GM23338 (cell line): Measurements from ENCODE around the gene C3AR1. TPM values are rescaled to one million over a fixed set of nuclear protein-coding genes. Genes with fewer than 3 reads are reported as not detected.
A peak's percentile ranks its signal among the peaks of the same experiment; 100 is the strongest.

Experiments used
- ATAC-seq: fragments of 200-7000 bp; cut with Tn5 transposase; 3 replicates; pipeline ENCODE4 v1.9.1; 2020
- DNase-seq: peaks from one replicate; pipeline ENCODE4 v3.0.0-alpha.2; 2015; ENCODE audit warnings: low spot score
- H2AFZ ChIP-seq: fragments of 200-600 bp; sonication (generic); 2 replicates; pipeline ENCODE4 v1.8.0; 2016; ENCODE audit warnings: antibody characterized with exemption, mild to moderate bottlenecking, moderate library complexity
- H3F3A ChIP-seq: fragments of 200-600 bp; sonication (generic); replicated peaks from 2 replicates; pipeline ENCODE4 v1.8.0; 2017; ENCODE audit warnings: antibody characterized with exemption, mixed run types, low read depth
- H3K27ac ChIP-seq: fragments of 200-600 bp; sonication (generic); 2 replicates; pipeline ENCODE4 v1.6.1; 2016; ENCODE audit warnings: low read depth
- H3K27me3 ChIP-seq: fragments of 200-600 bp; sonication (generic); 2 replicates; pipeline ENCODE4 v1.8.0; 2016; ENCODE audit warnings: mild to moderate bottlenecking, mixed run types, moderate library complexity; ENCODE audit not compliant: insufficient read depth
- H3K36me3 ChIP-seq: fragments of 200-600 bp; sonication (generic); 2 replicates; pipeline ENCODE4 v1.8.0; 2016; ENCODE audit warnings: mild to moderate bottlenecking; ENCODE audit not compliant: insufficient read depth
- H3K4me1 ChIP-seq: fragments of 200-600 bp; sonication (generic); 2 replicates; pipeline ENCODE4 v1.8.0; 2016; ENCODE audit warnings: mild to moderate bottlenecking, moderate library complexity; ENCODE audit not compliant: insufficient read depth
- H3K4me2 ChIP-seq: fragments of 200-600 bp; sonication (generic); 2 replicates; pipeline ENCODE4 v1.7.1; 2017; ENCODE audit warnings: mixed run types
- H3K4me3 ChIP-seq: fragments of 200-600 bp; sonication (generic); 2 replicates; pipeline ENCODE4 v1.6.1; 2016; ENCODE audit warnings: mixed run types
- H3K79me2 ChIP-seq: fragments of 200-600 bp; sonication (generic); replicated peaks from 2 replicates; pipeline ENCODE4 v1.8.0; 2017; ENCODE audit warnings: mild to moderate bottlenecking; ENCODE audit not compliant: insufficient read depth
- H3K9me2 ChIP-seq: fragments of 200-600 bp; sonication (generic); 2 replicates; pipeline ENCODE4 v1.8.0; 2017; ENCODE audit not compliant: insufficient read depth
- H4K20me1 ChIP-seq: fragments of 200-600 bp; sonication (generic); replicated peaks from 2 replicates; pipeline ENCODE4 v1.8.0; 2017; ENCODE audit warnings: mild to moderate bottlenecking; ENCODE audit not compliant: insufficient read depth
- H3K27ac Mint-ChIP-seq: 2 replicates; pipeline ENCODE4 v1.8.0; 2020; ENCODE audit warnings: inconsistent platforms, mild to moderate bottlenecking, moderate library complexity, mixed read lengths
- H3K27me3 Mint-ChIP-seq: 3 replicates; pipeline ENCODE4 v1.8.0; 2022; ENCODE audit warnings: low read depth, mild to moderate bottlenecking, moderate library complexity, mixed read lengths, inconsistent platforms; ENCODE audit not compliant: insufficient read depth, poor library complexity
- H3K36me3 Mint-ChIP-seq: 3 replicates; pipeline ENCODE4 v1.8.0; 2021; ENCODE audit warnings: low read depth, mild to moderate bottlenecking, inconsistent platforms, moderate library complexity, mixed read lengths
- H3K4me1 Mint-ChIP-seq: 3 replicates; pipeline ENCODE4 v1.8.0; 2020; ENCODE audit warnings: mild to moderate bottlenecking, inconsistent platforms, mixed read lengths
- H3K4me3 Mint-ChIP-seq: 3 replicates; pipeline ENCODE4 v1.8.0; 2021; ENCODE audit warnings: moderate library complexity, mild to moderate bottlenecking, inconsistent platforms, mixed read lengths
- H3K9me3 Mint-ChIP-seq: 3 replicates; pipeline ENCODE4 v1.8.0; 2020; ENCODE audit warnings: moderate library complexity, mild to moderate bottlenecking, inconsistent platforms, mixed read lengths
- CREB1 ChIP-seq: fragments of 250-450 bp; sonication (Bioruptor Pico); IDR thresholded peaks from 2 replicates; pipeline ENCODE4 v1.5.0; 2020; ENCODE audit warnings: low read depth, mild to moderate bottlenecking, moderate library complexity
- EZH2 ChIP-seq: fragments of 200-600 bp; sonication (generic); IDR thresholded peaks from one replicate; pipeline ENCODE4 v1.8.0; 2017; ENCODE audit warnings: antibody characterized with exemption, mild to moderate bottlenecking, low read depth; ENCODE audit not compliant: unreplicated experiment
- EZH2phosphoT487 ChIP-seq: fragments of 200-600 bp; sonication (generic); IDR thresholded peaks from one replicate; pipeline ENCODE4 v1.8.1; 2018; ENCODE audit warnings: antibody characterized with exemption; ENCODE audit not compliant: unreplicated experiment
- JUNB ChIP-seq: IDR thresholded peaks from one replicate; pipeline ENCODE4 v1.6.1; 2016; ENCODE audit warnings: antibody characterized with exemption; ENCODE audit not compliant: unreplicated experiment
- NANOG ChIP-seq: IDR thresholded peaks from 2 replicates; pipeline ENCODE4 v1.6.1; 2016; ENCODE audit warnings: antibody characterized with exemption, borderline replicate concordance
- STAT1 ChIP-seq: IDR thresholded peaks from one replicate; pipeline ENCODE4 v1.6.1; 2016; ENCODE audit warnings: antibody characterized with exemption; ENCODE audit not compliant: unreplicated experiment
- ZNF114 ChIP-seq: fragments of 250-450 bp; sonication (Bioruptor Pico); IDR thresholded peaks from 2 replicates; pipeline ENCODE4 v1.5.0; 2020; ENCODE audit warnings: mild to moderate bottlenecking, moderate library complexity
- ZNF331 ChIP-seq: fragments of 250-450 bp; sonication (Bioruptor Pico); IDR thresholded peaks from 2 replicates; pipeline ENCODE4 v1.5.0; 2020; ENCODE audit warnings: low read depth, mild to moderate bottlenecking, moderate library complexity
- ZNF462 ChIP-seq: fragments of 250-450 bp; sonication (Bioruptor Pico); IDR thresholded peaks from 2 replicates; pipeline ENCODE4 v1.5.0; 2020; ENCODE audit warnings: mild to moderate bottlenecking, moderate library complexity
- polyA plus RNA-seq: library from polyadenylated mRNA; unstranded; fragments of >200 nt; fragmentation: Nextera tagmentation; extraction: Ambion mirVana; gene quantifications from 2 replicates; pipeline ENCODE4 v1.2.1, GENCODE V29; 2016
- total RNA-seq: library from RNA; depleted of rRNA; stranded (reverse); fragments of >200 nt; shearing (Covaris generic); gene quantifications from 2 replicates; pipeline ENCODE4 v1.2.3, GENCODE V29; 2014

The C3AR1 gene
- total and polyA plus RNA-seq, 2 experiments from 2014 or later, result not detected

DNA sequence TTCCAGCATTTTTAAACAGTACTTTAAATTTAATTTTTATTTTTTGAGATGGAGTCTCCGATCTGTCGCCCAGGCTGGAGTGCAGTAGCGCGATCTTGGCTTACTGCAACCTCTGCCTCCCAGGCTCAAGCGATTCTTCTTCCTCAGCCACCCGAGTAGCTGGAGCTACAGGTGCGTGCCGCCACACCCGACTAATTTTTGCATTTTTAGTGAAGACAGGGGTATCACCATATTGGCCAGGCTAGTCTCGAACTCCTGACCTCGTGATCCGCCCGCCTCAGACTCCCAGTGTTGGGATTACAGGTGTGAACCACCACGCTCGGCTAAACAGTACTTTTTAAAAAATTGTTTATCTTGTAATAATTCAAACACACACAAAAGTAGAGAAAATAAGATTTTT is 37.9 kb downstream of the C3AR1 start (continued):
- TF ChIP-seq ZNF462 (CRISPR knock-in tag), result no peak
- TF ChIP-seq ZNF114, result no peak

GRCh38 chr12:8027856-8028255 is 38.3 kb downstream of the C3AR1 start:
- peak overlapping the region; percentile 100 for H3K27ac Mint-ChIP-seq
- no peaks in the 10 kb centered on the region for H3K27me3 Mint-ChIP-seq
- peaks cover 9% of the 10 kb centered on the region for H3K4me1 Mint-ChIP-seq
- no peaks in the 10 kb centered on the region for H4K20me1 ChIP-seq
- peak overlapping the region; percentile 51 for H3K4me3 ChIP-seq
- H2AFZ ChIP-seq, result no peak overlapping the region
- H3K36me3 Mint-ChIP-seq, result no peaks in the 10 kb centered on the region
- H3K9me2 ChIP-seq, result no peaks in the 10 kb centered on the region
- H3K4me3 Mint-ChIP-seq, result peak overlapping the region; percentile 92
- H3K27ac ChIP-seq, result 0 out of 2 replicates have a peak overlapping the region, but pooled peaks have one; percentile 91
- H3K36me3 ChIP-seq, result no peaks in the 10 kb centered on the region
- TF ChIP-seq ZNF114 (no peak), NANOG (no peak), ZNF462 (CRISPR knock-in tag) (no peak), JUNB (no peak), CREB1 (CRISPR knock-in tag) (no peak), STAT1 (no peak), ZNF331 (CRISPR knock-in tag) (no peak), EZH2phosphoT487 (no peak), EZH2 (no peak)
- H3K4me2 ChIP-seq, result peak overlapping the region; percentile 71
- no peak for DNase-seq
- no peak for ATAC-seq
- no peaks in the 10 kb centered on the region for H3K9me3 Mint-ChIP-seq
- H3K79me2 ChIP-seq, result no peaks in the 10 kb centered on the region; the same call in 1 of the 2 replicates
- H3F3A ChIP-seq, result peaks cover 9% of the 10 kb centered on the region; the same call in 1 of the 2 replicates
- no peaks in the 10 kb centered on the region for H3K27me3 ChIP-seq
- peaks cover 11% of the 10 kb centered on the region; the same call in 1 of the 2 replicates for H3K4me1 ChIP-seq
